Measurements from ENCODE around the gene ANKS1B.

The ANKS1B gene

GRCh38 chr12:99170461-99170860 lies 814.3 kb downstream of the ANKS1B start:
- no peak for DNase-seq (ENCODE audit: low spot score)

- DNase-seq (ENCODE audit: low spot score): no peak
These were observed 814.7 kb downstream of the ANKS1B start for GRCh38 chr12:99170037-99170436.

- DNase-seq (ENCODE audit: low spot score): no peak
These were observed 826.8 kb downstream of the ANKS1B start for GRCh38 chr12:99157946-99158345.

- DNase-seq (ENCODE audit: low spot score): no peak
These were observed 829.8 kb downstream of the ANKS1B start for GRCh38 chr12:99154983-99155336.

GRCh38 chr12:99154216-99154982 lies 830.3 kb downstream of the ANKS1B start:
- no peak for DNase-seq (ENCODE audit: low spot score)

- no peak for DNase-seq (ENCODE audit: low spot score)
These were observed 831.4 kb downstream of the ANKS1B start for GRCh38 chr12:99153293-99153692.

- no peak for DNase-seq (ENCODE audit: low spot score)
These were observed 832.4 kb downstream of the ANKS1B start for GRCh38 chr12:99152337-99152736.

- DNase-seq (ENCODE audit: low spot score): no peak
These were observed 833.0 kb downstream of the ANKS1B start for GRCh38 chr12:99151744-99152143.

- no peak for DNase-seq (ENCODE audit: low spot score)
These were observed 837.6 kb downstream of the ANKS1B start for GRCh38 chr12:99147130-99147529.

- no peak for DNase-seq (ENCODE audit: low spot score)
These were observed 838.0 kb downstream of the ANKS1B start for GRCh38 chr12:99146730-99147129.

GRCh38 chr12:99146185-99146584 lies 838.6 kb downstream of the ANKS1B start:
- DNase-seq (ENCODE audit: low spot score): no peak

GRCh38 chr12:99142651-99143050 lies 842.1 kb downstream of the ANKS1B start:
- DNase-seq (ENCODE audit: low spot score): no peak

GRCh38 chr12:99140017-99140720 lies 844.6 kb downstream of the ANKS1B start:
- DNase-seq (ENCODE audit: low spot score): no peak

GRCh38 chr12:99138393-99138792 lies 846.3 kb downstream of the ANKS1B start:
- DNase-seq (ENCODE audit: low spot score): no peak

GRCh38 chr12:99137124-99137855 lies 847.4 kb downstream of the ANKS1B start:
- DNase-seq (ENCODE audit: low spot score): no peak

GRCh38 chr12:99136516-99136915 lies 848.2 kb downstream of the ANKS1B start:
- DNase-seq (ENCODE audit: low spot score): no peak

GRCh38 chr12:99135376-99135775 lies 849.4 kb downstream of the ANKS1B start:
- no peak for DNase-seq (ENCODE audit: low spot score)

- DNase-seq (ENCODE audit: low spot score): no peak
These were observed 851.3 kb downstream of the ANKS1B start for GRCh38 chr12:99133401-99133800.

GRCh38 chr12:99131751-99132199 lies 853.0 kb downstream of the ANKS1B start:
- no peak for DNase-seq (ENCODE audit: low spot score)

- no peak for DNase-seq (ENCODE audit: low spot score)
These were observed 853.8 kb downstream of the ANKS1B start for GRCh38 chr12:99130808-99131553.

- no peak for DNase-seq (ENCODE audit: low spot score)
These were observed 856.4 kb downstream of the ANKS1B start for GRCh38 chr12:99128246-99128802.

GRCh38 chr12:99122959-99123358 lies 861.8 kb downstream of the ANKS1B start:
- DNase-seq (ENCODE audit: low spot score): no peak

Data from CD4-positive, alpha-beta T cell treated with Interleukin-6 at 100 ng/mL for 8 hours (primary cell).